Hepatocyte (in vitro differentiated cells): ENCODE measurements around the gene PGD.

Experiments
- CTCF ChIP-seq: fragments of 200-600 bp; sonication (generic); IDR thresholded peaks from 2 replicates; pipeline ENCODE4 v1.5.1; 2016; ENCODE audit warnings: antibody characterized with exemption, mild to moderate bottlenecking; ENCODE audit not compliant: poor library complexity
- EZH2 ChIP-seq: fragments of 200-600 bp; sonication (generic); IDR thresholded peaks from 2 replicates; pipeline ENCODE4 v1.6.1; 2016; ENCODE audit warnings: antibody characterized with exemption, mild to moderate bottlenecking, borderline replicate concordance

DNA sequence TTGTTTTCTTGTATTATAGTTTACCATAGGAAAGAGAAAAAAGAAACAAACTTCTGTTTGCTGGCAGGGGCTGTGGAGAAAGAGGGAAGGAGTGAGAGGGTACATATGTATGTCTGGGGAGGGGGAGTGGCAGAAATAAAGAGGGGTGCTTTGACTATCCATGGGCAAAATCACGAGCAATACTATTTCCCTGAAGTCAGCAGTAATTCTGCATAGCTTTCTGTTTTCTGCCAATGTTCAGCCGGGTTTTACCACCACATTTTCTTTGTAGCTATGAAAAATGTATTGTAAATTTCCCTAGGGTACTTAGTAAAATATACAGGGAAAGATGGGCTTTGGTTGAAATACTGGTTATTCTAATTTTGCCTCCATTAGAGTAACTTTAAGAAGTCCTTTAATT, 45.2 kb upstream of the PGD start:
- no peak for TF ChIP-seq CTCF
- TF ChIP-seq EZH2 = no peak
